Stimulated activated CD4-positive, alpha-beta T cell treated with anti-CD3 and anti-CD28 coated beads, Interleukin-12 subunit alpha, Interleukin-12 subunit beta, amount 100 ng/mL, for 48 hours (primary cell): ENCODE data around the gene PIGB.
"Not testable (repeated sequence)": the region's sequence is repeated elsewhere in the genome, so short reads cannot be mapped to it uniquely, and the experiment has no call there.

Experiments used
- DNase-seq, 3 donors: peaks; one replicate each; pipeline ENCODE4 v3.0.0-alpha.2; 2020; ENCODE audit warnings: low read depth in 2 of 3, low spot score in 1 of 3

The PIGB gene

GRCh38 chr15:55297315-55297714, 21.7 kb upstream of the PIGB start:
- no peak for DNase-seq

DNA sequence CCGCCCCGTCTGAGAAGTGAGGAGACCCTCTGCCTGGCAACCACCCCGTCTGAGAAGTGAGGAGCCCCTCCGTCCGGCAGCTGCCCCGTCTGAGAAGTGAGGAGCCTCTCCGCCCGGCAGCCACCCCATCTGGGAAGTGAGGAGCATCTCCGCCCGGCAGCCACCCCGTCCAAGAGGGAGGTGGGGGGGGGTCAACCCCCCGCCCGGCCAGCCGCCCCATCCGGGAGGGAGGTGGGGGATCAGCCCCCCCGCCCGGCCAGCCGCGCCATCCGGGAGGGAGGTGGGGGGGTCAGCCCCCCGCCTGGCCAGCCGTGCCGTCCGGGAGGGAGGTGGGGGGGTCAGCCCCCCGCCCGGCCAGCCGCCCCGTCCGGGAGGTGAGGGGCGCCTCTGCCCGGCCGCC, 16.2 kb upstream of the PIGB start:
- not testable (repeated sequence) for DNase-seq

GRCh38 chr15:55319537-55320237, 665 bp downstream of the PIGB start:
- no peak for DNase-seq

- DNase-seq = no peak
Measured at GRCh38 chr15:55320238-55320550, 1.2 kb downstream of the PIGB start.

GRCh38 chr15:55320963-55321362, 1.9 kb downstream of the PIGB start:
- no peak for DNase-seq

- DNase-seq = no peak
Measured at GRCh38 chr15:55322467-55322866, 3.4 kb downstream of the PIGB start.

- no peak for DNase-seq
Measured at GRCh38 chr15:55327387-55327786, 8.4 kb downstream of the PIGB start.

GRCh38 chr15:55334371-55334770, 15.3 kb downstream of the PIGB start:
- DNase-seq = no peak

- DNase-seq = no peak
Measured at GRCh38 chr15:55334997-55335396, 16.0 kb downstream of the PIGB start.

- DNase-seq = no peak
Measured at GRCh38 chr15:55337160-55337559, 18.1 kb downstream of the PIGB start.

DNA sequence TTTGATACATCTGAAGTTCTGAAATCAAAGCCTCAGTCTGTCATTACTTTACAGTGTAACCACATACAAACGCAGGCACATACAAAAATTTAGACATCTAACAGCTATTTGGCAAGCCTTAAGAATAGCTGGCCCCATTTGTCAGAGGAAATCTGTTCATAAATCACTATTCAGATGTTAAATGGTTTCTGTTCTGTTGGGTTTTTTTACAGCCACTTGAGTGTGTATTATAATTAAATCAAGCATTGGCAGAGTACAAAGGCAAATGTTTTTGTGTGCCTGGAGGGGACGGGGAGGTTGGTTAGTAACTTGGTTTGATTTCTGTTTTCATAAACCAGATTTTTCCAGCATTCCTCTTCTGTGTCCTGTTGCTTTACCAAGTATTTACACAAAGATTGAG, 24.1 kb downstream of the PIGB start:
- no peak for DNase-seq

- no peak for DNase-seq
Measured at GRCh38 chr15:55344206-55344605, 25.2 kb downstream of the PIGB start.

DNA sequence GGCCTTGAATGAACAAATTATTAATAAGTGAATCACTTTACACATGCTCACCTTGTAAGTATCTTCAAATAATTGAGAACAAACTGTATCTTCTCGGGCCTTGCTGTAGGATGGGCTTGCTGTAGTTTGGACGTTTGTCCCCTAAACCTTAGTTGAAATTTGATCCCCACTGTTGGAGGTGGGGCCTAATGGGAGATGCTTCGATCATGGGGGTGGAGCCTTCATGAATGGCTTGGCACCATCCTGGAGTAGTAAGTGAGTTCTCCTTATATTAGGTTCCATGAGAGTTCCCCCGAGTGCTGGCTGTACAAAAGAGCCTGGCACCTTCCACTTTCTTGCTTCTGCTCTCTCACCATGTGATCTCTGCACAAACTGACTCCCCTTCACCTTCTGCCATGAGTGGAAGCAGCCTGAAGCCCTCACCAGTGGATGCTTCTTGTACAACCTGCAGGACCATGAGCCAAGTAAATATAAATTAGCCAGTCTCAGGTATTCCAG, 29.3 kb downstream of the PIGB start:
- no peak for DNase-seq

DNA sequence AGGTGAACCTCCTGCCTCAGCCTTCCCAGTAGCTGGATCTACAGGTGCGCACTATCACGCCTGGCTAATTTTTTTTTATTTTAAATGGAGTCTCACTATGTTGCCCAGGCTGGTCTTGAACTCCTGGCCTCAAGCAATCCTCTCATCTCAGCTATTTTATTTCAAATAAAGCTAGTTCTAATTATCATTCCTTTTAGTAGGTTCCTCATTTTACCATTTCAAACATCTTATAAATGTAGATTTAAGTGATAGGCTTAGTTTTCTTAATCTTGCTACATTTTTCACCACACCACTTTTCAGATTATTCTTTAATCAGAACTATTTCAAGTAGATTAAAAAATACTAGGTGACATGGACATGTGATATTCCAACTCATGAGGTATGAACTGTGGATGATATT, 30.3 kb downstream of the PIGB start:
- no peak for DNase-seq

GRCh38 chr15:55353025-55353424, 34.0 kb downstream of the PIGB start:
- no peak for DNase-seq

- DNase-seq = no peak
Measured at GRCh38 chr15:55356985-55357585, 38.1 kb downstream of the PIGB start.

GRCh38 chr15:55357774-55358173, 38.8 kb downstream of the PIGB start:
- DNase-seq = no peak

DNA sequence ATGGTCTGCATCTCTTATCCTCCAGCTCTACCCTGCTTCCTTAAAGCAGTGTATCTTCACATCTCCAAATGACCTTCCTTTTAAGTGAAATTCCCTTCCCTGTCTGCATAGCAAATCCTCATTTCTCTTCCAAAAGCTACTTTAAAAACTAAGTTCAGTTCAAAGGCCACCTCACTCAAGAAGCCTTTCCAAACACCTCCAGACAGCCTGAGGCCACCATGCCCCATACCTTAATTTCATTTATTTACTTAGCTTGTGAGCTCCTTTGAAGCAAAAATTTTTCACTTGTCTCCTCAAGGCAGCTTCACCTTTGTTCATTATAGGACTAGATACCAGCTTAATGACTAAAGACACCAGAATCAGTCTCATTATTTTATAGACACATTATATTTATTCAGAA, 39.4 kb downstream of the PIGB start:
- DNase-seq = no peak

GRCh38 chr15:55360256-55360655, 41.2 kb downstream of the PIGB start:
- no peak for DNase-seq

DNA sequence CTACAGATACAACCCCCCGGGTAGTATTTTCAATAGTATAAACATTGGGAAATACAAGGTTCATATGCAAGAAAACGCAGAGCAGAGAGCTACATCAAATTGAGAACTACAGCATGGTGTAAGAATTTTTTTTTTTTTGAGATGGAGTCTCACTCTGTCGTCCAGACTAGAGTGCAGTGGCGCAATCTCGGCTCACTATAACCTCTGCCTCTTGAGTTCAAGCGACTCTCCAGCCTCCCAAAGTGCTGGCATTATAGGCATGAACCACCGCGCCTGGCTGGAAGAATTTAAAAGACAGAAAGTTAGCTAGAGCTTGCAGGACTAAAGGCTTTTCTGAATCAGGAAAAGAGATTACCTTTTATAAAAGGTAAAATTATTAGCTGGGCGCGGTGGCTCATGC, 42.0 kb downstream of the PIGB start:
- no peak for DNase-seq

GRCh38 chr15:55362641-55363040, 43.6 kb downstream of the PIGB start:
- no peak for DNase-seq

GRCh38 chr15:55366981-55367380, 48.0 kb downstream of the PIGB start:
- DNase-seq = no peak
